ENCODE measurements around the gene GRM7. TPM values are rescaled to one million over a fixed set of nuclear protein-coding genes. Genes with fewer than 3 reads are reported as not detected.

GRM7 gene
- total and polyA plus RNA-seq, 2 donors (not counting 1 experiment from before 2014, with no cell fraction given) = not detected

GRCh38 chr3:7607083-7607482 is 746.2 kb downstream of the GRM7 start:
- no peak for DNase-seq (ENCODE audit: low read depth in 2 of 2)
- no peak for TF ChIP-seq CTCF (conservative IDR thresholded peaks at IDR 0.05 in 1 of 2, IDR thresholded peaks at IDR 0.05 in 1 of 2; ENCODE audit: low read depth in 1 of 2, low read length in 2 of 2)
- no peak for TF ChIP-seq EZH2 (IDR thresholded peaks at IDR 0.05; ENCODE audit: low read length, missing control alignments)
- Histone ChIP-seq H3K27ac (ENCODE audit: insufficient read depth, low read length) (no peak overlapping the region), H3K9ac (ENCODE audit: insufficient read depth, low read length) (no peak overlapping the region), H3K4me1 (ENCODE audit: control insufficient read depth, extremely low read depth, insufficient read depth, low read length) (no peaks in the 10 kb centered on the region), H3K4me3 (replicated peaks in 1 of 4; ENCODE audit: control extremely low read depth in 1 of 4, insufficient read depth in 1 of 4, low read depth in 3 of 4, low read length in 4 of 4) (no peak overlapping the region), H3K9me3 (ENCODE audit: control insufficient read depth, insufficient read depth, low read depth, low read length) (no peaks in the 10 kb centered on the region), H3K4me2 (ENCODE audit: extremely low read depth, insufficient read depth, low read length) (no peak overlapping the region), H3K36me3 (ENCODE audit: control insufficient read depth, insufficient read depth, low read length) (no peaks in the 10 kb centered on the region), H4K20me1 (ENCODE audit: control insufficient read depth, extremely low read depth, insufficient read depth, low read length) (no peaks in the 10 kb centered on the region), H3K27me3 (ENCODE audit: control insufficient read depth, insufficient read depth, low read length) (no peaks in the 10 kb centered on the region), H3K79me2 (ENCODE audit: control insufficient read depth, insufficient read depth, low read length) (no peaks in the 10 kb centered on the region), H2AFZ (ENCODE audit: low read length) (no peak overlapping the region)

DNA sequence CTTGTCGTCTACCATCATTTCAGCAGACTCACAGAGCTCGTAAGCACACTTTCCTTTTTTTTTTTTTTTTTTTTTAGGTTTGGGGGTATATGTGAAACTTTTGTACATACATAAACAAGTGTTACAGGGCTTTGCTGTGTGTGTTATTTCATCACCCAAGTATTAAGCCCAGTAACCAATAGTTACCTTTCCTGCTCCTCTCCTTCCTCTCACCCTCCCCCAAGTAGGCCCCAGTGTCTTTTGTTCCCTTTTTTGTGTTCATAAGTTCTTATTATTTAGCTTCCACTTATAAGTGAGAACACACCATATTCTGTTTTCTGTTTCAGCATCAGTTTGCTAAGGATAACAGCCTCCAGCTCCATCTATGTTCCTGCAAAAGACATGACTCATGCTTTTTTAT is 746.8 kb downstream of the GRM7 start:
- H3K79me2 ChIP-seq (ENCODE audit: control insufficient read depth, insufficient read depth, low read length) = no peaks in the 10 kb centered on the region
- DNase-seq (ENCODE audit: low read depth in 2 of 2) = no peak
- H3K4me1 ChIP-seq (ENCODE audit: control insufficient read depth, extremely low read depth, insufficient read depth, low read length) = no peaks in the 10 kb centered on the region
- no peaks in the 10 kb centered on the region for H4K20me1 ChIP-seq (ENCODE audit: control insufficient read depth, extremely low read depth, insufficient read depth, low read length)
- H3K9me3 ChIP-seq (ENCODE audit: control insufficient read depth, insufficient read depth, low read depth, low read length) = no peaks in the 10 kb centered on the region
- H3K27ac ChIP-seq (ENCODE audit: insufficient read depth, low read length) = no peak overlapping the region
- H2AFZ ChIP-seq (ENCODE audit: low read length) = no peak overlapping the region
- no peak overlapping the region for H3K4me2 ChIP-seq (ENCODE audit: extremely low read depth, insufficient read depth, low read length)
- no peak overlapping the region for H3K9ac ChIP-seq (ENCODE audit: insufficient read depth, low read length)
- TF ChIP-seq CTCF (conservative IDR thresholded peaks at IDR 0.05 in 1 of 2, IDR thresholded peaks at IDR 0.05 in 1 of 2; ENCODE audit: low read depth in 1 of 2, low read length in 2 of 2) = no peak
- no peak for TF ChIP-seq EZH2 (IDR thresholded peaks at IDR 0.05; ENCODE audit: low read length, missing control alignments)
- no peaks in the 10 kb centered on the region for H3K36me3 ChIP-seq (ENCODE audit: control insufficient read depth, insufficient read depth, low read length)
- H3K4me3 ChIP-seq (replicated peaks in 1 of 4; ENCODE audit: control extremely low read depth in 1 of 4, insufficient read depth in 1 of 4, low read depth in 3 of 4, low read length in 4 of 4) = no peak overlapping the region
- no peaks in the 10 kb centered on the region for H3K27me3 ChIP-seq (ENCODE audit: control insufficient read depth, insufficient read depth, low read length)

- TF ChIP-seq CTCF (conservative IDR thresholded peaks at IDR 0.05 in 1 of 2, IDR thresholded peaks at IDR 0.05 in 1 of 2; ENCODE audit: low read depth in 1 of 2, low read length in 2 of 2) (no peak), EZH2 (IDR thresholded peaks at IDR 0.05; ENCODE audit: low read length, missing control alignments) (no peak)
- no peak for DNase-seq (ENCODE audit: low read depth in 2 of 2)
- Histone ChIP-seq H3K9me3 (ENCODE audit: control insufficient read depth, insufficient read depth, low read depth, low read length) (no peaks in the 10 kb centered on the region), H2AFZ (ENCODE audit: low read length) (no peak overlapping the region), H3K27me3 (ENCODE audit: control insufficient read depth, insufficient read depth, low read length) (no peaks in the 10 kb centered on the region), H3K9ac (ENCODE audit: insufficient read depth, low read length) (no peak overlapping the region), H3K4me2 (ENCODE audit: extremely low read depth, insufficient read depth, low read length) (no peak overlapping the region), H3K4me3 (replicated peaks in 1 of 4; ENCODE audit: control extremely low read depth in 1 of 4, insufficient read depth in 1 of 4, low read depth in 3 of 4, low read length in 4 of 4) (no peak overlapping the region), H4K20me1 (ENCODE audit: control insufficient read depth, extremely low read depth, insufficient read depth, low read length) (no peaks in the 10 kb centered on the region), H3K79me2 (ENCODE audit: control insufficient read depth, insufficient read depth, low read length) (no peaks in the 10 kb centered on the region), H3K36me3 (ENCODE audit: control insufficient read depth, insufficient read depth, low read length) (no peaks in the 10 kb centered on the region), H3K27ac (ENCODE audit: insufficient read depth, low read length) (no peak overlapping the region), H3K4me1 (ENCODE audit: control insufficient read depth, extremely low read depth, insufficient read depth, low read length) (no peaks in the 10 kb centered on the region)
Measured at GRCh38 chr3:7610634-7611033, 749.7 kb downstream of the GRM7 start.
